B cell (primary cell): ENCODE measurements around the gene TENM4. TPM values are rescaled to one million over a fixed set of nuclear protein-coding genes. Genes with fewer than 3 reads are reported as not detected.
A peak's percentile ranks its signal among the peaks of the same experiment; 100 is the strongest.

ENCODE experiments used
- ATAC-seq: fragments of 200-7000 bp; cut with Tn5 transposase; one replicate; pipeline ENCODE4 v1.10.0; 2021; ENCODE audit warnings: low read depth, mild to moderate bottlenecking, moderate number of reproducible peaks, moderate library complexity
- CTCF ChIA-PET: fragments of 350-600 bp; sonication (Branson Sonifier 250); formaldehyde crosslinking; loops from one replicate; lab custom pipeline; 2021; ENCODE audit warnings: antibody characterized with exemption, inconsistent platforms; lab: Charles Lee
- POLR2A ChIA-PET: fragments of 350-600 bp; sonication (Branson Sonifier 250); formaldehyde crosslinking; loops from one replicate; lab custom pipeline; 2021; ENCODE audit warnings: antibody characterized with exemption; lab: Charles Lee
- DNase-seq: peaks from one replicate; pipeline ENCODE4 v3.0.0; 2013
- H2AFZ ChIP-seq: 2 replicates; pipeline ENCODE4 v1.6.1; 2012; ENCODE audit warnings: mild to moderate bottlenecking, low read depth, low read length; ENCODE audit not compliant: insufficient read depth, poor library complexity, severe bottlenecking
- H3K27ac ChIP-seq, 2 donors: 1 replicate in 1 of 2; 2 replicates in 1 of 2; pipeline ENCODE4 v1.5.1; 2012 to 2013; ENCODE audit warnings: low read length in 2 of 2, mild to moderate bottlenecking in 2 of 2, moderate library complexity in 1 of 2
- H3K27me3 ChIP-seq, 4 experiments: fragments of 200-600 bp in 1 of 4; sonication (generic) in 1 of 4; replicated peaks in 1 of 4; 1 replicate in 2 of 4; 2 replicates in 2 of 4; pipeline versions ENCODE4 v1.6.1 to v1.7.0; 2013 to 2016; ENCODE audit warnings: low read length in 3 of 4, mild to moderate bottlenecking in 2 of 4, mixed read lengths in 1 of 4, moderate library complexity in 1 of 4; ENCODE audit not compliant: insufficient read depth in 4 of 4, control insufficient read depth in 3 of 4; ENCODE audit errors: control extremely low read depth in 1 of 4
- H3K36me3 ChIP-seq, 2 experiments: replicated peaks in 1 of 2; 1 replicate in 1 of 2; 2 replicates in 1 of 2; pipeline versions ENCODE4 v1.6.1 to v1.7.1; 2013; ENCODE audit warnings: low read length in 1 of 2; ENCODE audit not compliant: insufficient read depth in 2 of 2, control insufficient read depth in 1 of 2; ENCODE audit errors: control extremely low read depth in 1 of 2, extremely low read depth in 1 of 2
- H3K4me1 ChIP-seq, 2 donors: fragments of 200-600 bp in 1 of 2; sonication (generic) in 1 of 2; 1 replicate in 1 of 2; 2 replicates in 1 of 2; pipeline versions ENCODE4 v1.5.1 to v1.6.1; 2013 to 2017; ENCODE audit warnings: low read length in 2 of 2; ENCODE audit not compliant: control insufficient read depth in 2 of 2, insufficient read depth in 2 of 2
- H3K4me2 ChIP-seq: replicated peaks from 2 replicates; pipeline ENCODE3; 2012; ENCODE audit warnings: mild to moderate bottlenecking, low read depth, low read length; ENCODE audit not compliant: poor library complexity, severe bottlenecking
- H3K4me3 ChIP-seq, 5 experiments: fragments of 200-600 bp in 1 of 5; sonication (generic) in 1 of 5; 1 replicate in 3 of 5; 2 replicates in 2 of 5; pipeline versions ENCODE4 v1.5.1 to v1.7.0; 2011 to 2016; ENCODE audit warnings: low read length in 4 of 5, mild to moderate bottlenecking in 4 of 5, low read depth in 2 of 5, control low read depth in 1 of 5, moderate library complexity in 1 of 5; ENCODE audit not compliant: insufficient read depth in 1 of 5; ENCODE audit errors: control extremely low read depth in 1 of 5, extremely low read depth in 1 of 5
- H3K79me2 ChIP-seq: fragments of 200-600 bp; sonication (generic); one replicate; pipeline ENCODE4 v1.6.0; 2016; ENCODE audit warnings: low read length; ENCODE audit not compliant: control insufficient read depth, insufficient read depth
- H3K9ac ChIP-seq: fragments of 200-600 bp; sonication (generic); 2 replicates; pipeline ENCODE4 v1.6.1; 2017; ENCODE audit warnings: mild to moderate bottlenecking, low read length, moderate library complexity
- H3K9me3 ChIP-seq, 3 donors: one replicate each; pipeline versions ENCODE4 v1.6.1 to v1.7.1; 2013; ENCODE audit warnings: low read length in 2 of 3; ENCODE audit not compliant: control insufficient read depth in 2 of 3, insufficient read depth in 1 of 3; ENCODE audit errors: control extremely low read depth in 1 of 3
- H4K20me1 ChIP-seq: 2 replicates; pipeline ENCODE4 v1.6.0; 2012; ENCODE audit warnings: mild to moderate bottlenecking, low read length; ENCODE audit not compliant: insufficient read depth, control insufficient read depth, poor library complexity, severe bottlenecking
- H3K27ac Mint-ChIP-seq: one replicate; pipeline ENCODE4 v1.8.0; 2021; ENCODE audit warnings: mixed read lengths
- H3K27me3 Mint-ChIP-seq: one replicate; pipeline ENCODE4 v1.8.0; 2021; ENCODE audit warnings: mixed read lengths
- H3K4me1 Mint-ChIP-seq: one replicate; pipeline ENCODE4 v1.8.0; 2021; ENCODE audit warnings: mixed read lengths
- H3K4me3 Mint-ChIP-seq: one replicate; pipeline ENCODE4 v1.8.0; 2021; ENCODE audit warnings: mixed read lengths
- H3K9me3 Mint-ChIP-seq: one replicate; pipeline ENCODE4 v1.8.0; 2022; ENCODE audit warnings: mixed read lengths; ENCODE audit not compliant: insufficient read depth
- EZH2 ChIP-seq: IDR thresholded peaks from 2 replicates; pipeline ENCODE4 v1.6.1; 2012; ENCODE audit warnings: borderline replicate concordance, low read depth, mild to moderate bottlenecking, moderate library complexity, low read length; ENCODE audit not compliant: insufficient read depth, poor library complexity, severe bottlenecking
- WGBS: methylation state at CpG from one replicate; pipeline ENCODE4 v1.1.5; 2013; ENCODE audit warnings: missing lambda C conversion rate; ENCODE audit not compliant: insufficient coverage; 5-methylcytosine and 5-hydroxymethylcytosine counted together
- intact Hi-C: fragments of 100-400 bp; cut with micrococcal nuclease; formaldehyde crosslinking; loops from one replicate; pipeline ENCODE4 v1.10.0; 2022
- polyA plus RNA-seq: library from polyadenylated mRNA; depleted of rRNA; stranded (reverse); fragments of >200 nt; gene quantifications from 2 replicates; pipeline ENCODE4 v1.2.3, GENCODE V29; 2012
- total RNA-seq, 2 donors: library from RNA; stranded (reverse); fragments of 120-200 nt in 1 of 2; gene quantifications; 1 replicate in 1 of 2; 2 replicates in 1 of 2; pipeline versions ENCODE4 v1.2.3 to v1.2.4, GENCODE V29; 2013 to 2022
- TF ChIP-seq, protein P1 (sequence below): fragments of 200-600 bp; IDR thresholded peaks from one replicate; pipeline ENCODE4 v1.8.0; 2022; ENCODE audit warnings: antibody characterized with exemption, mild to moderate bottlenecking

TENM4 gene
- total and polyA plus RNA-seq, 2 donors (not counting 1 experiment from before 2014, with no cell fraction given): 0.09 to 5.7 TPM

DNA sequence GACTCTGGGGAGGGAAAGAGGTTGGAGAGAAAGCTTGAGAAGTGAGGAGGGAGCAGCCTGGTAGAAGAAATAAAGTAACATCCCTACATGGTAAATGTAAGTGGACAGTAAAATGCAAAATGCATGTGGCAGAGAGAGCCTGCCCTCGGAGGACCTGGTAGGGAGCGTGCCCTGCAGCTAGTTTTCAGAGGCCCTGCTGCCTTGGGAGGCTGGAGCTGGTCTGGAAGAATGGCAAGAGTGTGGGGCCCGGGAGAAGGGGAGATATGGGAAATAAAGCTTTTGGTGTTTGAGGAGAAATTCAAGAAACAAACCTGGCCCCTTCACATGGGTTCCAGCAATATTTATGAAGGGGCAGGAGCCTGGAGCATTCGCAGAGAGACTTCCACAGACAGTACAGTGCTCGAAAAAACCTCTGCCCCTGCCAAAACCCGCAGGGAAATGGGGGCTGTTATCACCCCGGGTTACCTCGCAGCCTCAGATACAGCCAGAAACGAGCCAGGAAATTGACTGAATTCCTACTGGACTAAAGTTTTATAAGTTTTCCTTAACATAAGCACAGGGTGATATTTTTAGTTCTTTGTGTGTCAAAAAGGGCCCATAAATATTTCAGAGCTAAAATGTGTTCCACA, 363.0 kb downstream of the TENM4 start:
- Mint-ChIP-seq H3K27ac (no peak overlapping the region), H3K4me3 (no peak overlapping the region), H3K9me3 (no peaks in the 10 kb centered on the region), H3K4me1 (no peaks in the 10 kb centered on the region), H3K27me3 (no peaks in the 10 kb centered on the region)
- no peak for ATAC-seq
- CTCF ChIA-PET: no interaction called here
- no peaks in the 10 kb centered on the region for H3K9me3 ChIP-seq
- H3K36me3 ChIP-seq: no peaks in the 10 kb centered on the region
- no peaks in the 10 kb centered on the region for H3K79me2 ChIP-seq
- H3K27ac ChIP-seq: no peak overlapping the region
- H3K4me1 ChIP-seq: no peaks in the 10 kb centered on the region
- intact Hi-C loops: no loop called here
- no peak overlapping the region for H3K4me3 ChIP-seq
- no peak overlapping the region for H3K9ac ChIP-seq
- H3K27me3 ChIP-seq: no peaks in the 10 kb centered on the region
- H2AFZ ChIP-seq: no peak overlapping the region
- POLR2A ChIA-PET: no interaction called here
- no peak for DNase-seq
- no peak overlapping the region for H3K4me2 ChIP-seq
- WGBS: 73% methylated on average over 4 of the region's 9 CpGs
- H4K20me1 ChIP-seq: no peaks in the 10 kb centered on the region
- TF ChIP-seq EZH2: no peak
- TF ChIP-seq, protein P1, sequence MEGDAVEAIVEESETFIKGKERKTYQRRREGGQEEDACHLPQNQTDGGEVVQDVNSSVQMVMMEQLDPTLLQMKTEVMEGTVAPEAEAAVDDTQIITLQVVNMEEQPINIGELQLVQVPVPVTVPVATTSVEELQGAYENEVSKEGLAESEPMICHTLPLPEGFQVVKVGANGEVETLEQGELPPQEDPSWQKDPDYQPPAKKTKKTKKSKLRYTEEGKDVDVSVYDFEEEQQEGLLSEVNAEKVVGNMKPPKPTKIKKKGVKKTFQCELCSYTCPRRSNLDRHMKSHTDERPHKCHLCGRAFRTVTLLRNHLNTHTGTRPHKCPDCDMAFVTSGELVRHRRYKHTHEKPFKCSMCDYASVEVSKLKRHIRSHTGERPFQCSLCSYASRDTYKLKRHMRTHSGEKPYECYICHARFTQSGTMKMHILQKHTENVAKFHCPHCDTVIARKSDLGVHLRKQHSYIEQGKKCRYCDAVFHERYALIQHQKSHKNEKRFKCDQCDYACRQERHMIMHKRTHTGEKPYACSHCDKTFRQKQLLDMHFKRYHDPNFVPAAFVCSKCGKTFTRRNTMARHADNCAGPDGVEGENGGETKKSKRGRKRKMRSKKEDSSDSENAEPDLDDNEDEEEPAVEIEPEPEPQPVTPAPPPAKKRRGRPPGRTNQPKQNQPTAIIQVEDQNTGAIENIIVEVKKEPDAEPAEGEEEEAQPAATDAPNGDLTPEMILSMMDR: no peak

DNA sequence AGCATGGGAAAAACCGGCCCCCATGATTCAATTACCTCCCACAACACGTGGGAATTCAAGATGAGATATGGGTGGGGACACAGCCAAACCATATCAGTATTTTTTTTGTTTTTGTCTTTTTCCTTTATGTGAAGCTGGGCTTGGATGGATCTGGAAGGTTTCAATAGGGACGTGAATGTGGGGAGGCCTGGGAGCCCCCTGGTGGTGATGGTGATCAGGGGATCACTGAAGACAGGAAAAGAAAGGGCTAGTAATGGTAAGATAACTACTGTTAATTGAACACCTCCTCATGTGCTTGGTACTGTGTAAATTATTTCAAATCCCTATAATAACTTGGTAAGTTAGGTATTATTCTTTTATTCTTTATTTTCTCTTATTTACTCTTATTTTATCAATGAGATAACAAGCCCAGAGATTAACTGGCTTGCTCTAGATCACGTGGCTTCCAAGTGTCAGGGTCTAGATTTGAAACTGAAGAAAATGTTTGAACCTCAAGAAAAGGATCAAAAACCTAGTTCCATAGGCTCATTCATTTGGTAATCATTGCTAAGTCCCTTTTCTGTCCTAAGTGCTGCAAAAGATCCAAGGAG, 364.2 kb downstream of the TENM4 start:
- H3K79me2 ChIP-seq: no peaks in the 10 kb centered on the region
- no peak overlapping the region for H3K27ac ChIP-seq
- H3K9me3 ChIP-seq: no peaks in the 10 kb centered on the region
- H3K36me3 ChIP-seq: no peaks in the 10 kb centered on the region
- DNase-seq (peak; percentile 19), ATAC-seq (no peak)
- H2AFZ ChIP-seq: no peak overlapping the region
- H3K4me3 ChIP-seq: no peak overlapping the region
- no peak overlapping the region for H3K9ac ChIP-seq
- no peaks in the 10 kb centered on the region for H4K20me1 ChIP-seq
- no peak overlapping the region for H3K4me3 Mint-ChIP-seq
- no peaks in the 10 kb centered on the region for H3K27me3 ChIP-seq
- TF ChIP-seq EZH2: no peak
- TF ChIP-seq, protein P1: peak; percentile 21
- H3K4me1 Mint-ChIP-seq: no peaks in the 10 kb centered on the region
- no peak overlapping the region for H3K27ac Mint-ChIP-seq
- no peak overlapping the region for H3K4me2 ChIP-seq
- H3K27me3 Mint-ChIP-seq: no peaks in the 10 kb centered on the region
- ChIA-PET POLR2A (no interaction called here), CTCF (interaction anchor here (1.6 to 2.7 kb wide), 2 partner anchors 10 to 431 kb away, joined by 8 to 16 read pairs; no protein-coding TSS in a partner anchor)
- H3K4me1 ChIP-seq: no peaks in the 10 kb centered on the region
- intact Hi-C loops: no loop called here
- H3K9me3 Mint-ChIP-seq: no peaks in the 10 kb centered on the region
- whole genome bisulfite sequencing: no CpG with 5 or more reads among the region's 4 CpGs
